Loucy (cell line): ENCODE data around the gene HSPA12A.
A peak's percentile ranks its signal among the peaks of the same experiment; 100 is the strongest.

Experiments
- H2AFZ ChIP-seq: fragments of 200-600 bp; sonication (generic); 2 replicates; pipeline ENCODE4 v1.6.0; 2016; ENCODE audit warnings: antibody characterized with exemption, mild to moderate bottlenecking, low read length, moderate library complexity
- H3F3A ChIP-seq: fragments of 200-600 bp; 2 replicates; pipeline ENCODE4 v1.6.0; 2016; ENCODE audit warnings: antibody characterized with exemption, low read depth, mild to moderate bottlenecking
- H3K27me3 ChIP-seq: fragments of 200-600 bp; sonication (generic); 2 replicates; pipeline ENCODE4 v1.6.1; 2014; ENCODE audit warnings: low read length, mild to moderate bottlenecking; ENCODE audit not compliant: insufficient read depth, poor library complexity, severe bottlenecking
- H3K36me3 ChIP-seq: fragments of 200-600 bp; sonication (generic); 2 replicates; pipeline ENCODE4 v1.6.1; 2016; ENCODE audit warnings: low read length; ENCODE audit not compliant: insufficient read depth
- H3K4me1 ChIP-seq: fragments of 200-600 bp; sonication (generic); 2 replicates; pipeline ENCODE4 v1.5.1; 2014; ENCODE audit warnings: low read length, mild to moderate bottlenecking; ENCODE audit not compliant: insufficient read depth, poor library complexity, severe bottlenecking
- H3K4me2 ChIP-seq: fragments of 200-600 bp; sonication (generic); 2 replicates; pipeline ENCODE4 v1.6.0; 2014; ENCODE audit warnings: antibody characterized with exemption, low read length, low read depth, mild to moderate bottlenecking; ENCODE audit not compliant: poor library complexity, severe bottlenecking
- H3K4me3 ChIP-seq: fragments of 200-600 bp; sonication (generic); 2 replicates; pipeline ENCODE4 v1.5.1; 2014; ENCODE audit warnings: low read length, mild to moderate bottlenecking, mixed read lengths; ENCODE audit not compliant: poor library complexity, severe bottlenecking
- H3K79me2 ChIP-seq: fragments of 200-600 bp; sonication (generic); 2 replicates; pipeline ENCODE4 v1.6.1; 2014; ENCODE audit warnings: low read length; ENCODE audit not compliant: insufficient read depth
- H3K9ac ChIP-seq: fragments of 200-600 bp; sonication (generic); 2 replicates; pipeline ENCODE4 v1.6.0; 2014; ENCODE audit warnings: mild to moderate bottlenecking, low read depth, low read length, moderate library complexity; ENCODE audit not compliant: poor library complexity, severe bottlenecking
- H3K9me2 ChIP-seq: fragments of 200-600 bp; sonication (generic); replicated peaks from 2 replicates; pipeline ENCODE4 v1.6.1; 2016; ENCODE audit warnings: low read depth, low read length, mixed read lengths
- H3K9me3 ChIP-seq: fragments of 200-600 bp; sonication (generic); 2 replicates; pipeline ENCODE4 v1.6.1; 2014; ENCODE audit warnings: mild to moderate bottlenecking, antibody characterized with exemption, low read length, low read depth; ENCODE audit not compliant: insufficient read depth
- H4K20me1 ChIP-seq: fragments of 200-600 bp; sonication (generic); 2 replicates; pipeline ENCODE4 v1.6.0; 2014; ENCODE audit warnings: antibody characterized with exemption, low read length, mild to moderate bottlenecking; ENCODE audit not compliant: insufficient read depth, poor library complexity, severe bottlenecking
- CTCF ChIP-seq: fragments of 200-600 bp; sonication (generic); conservative IDR thresholded peaks from 2 replicates; pipeline ENCODE4 v1.5.1; 2014; ENCODE audit warnings: mild to moderate bottlenecking, antibody characterized with exemption, low read length
- EZH2phosphoT487 ChIP-seq: fragments of 200-600 bp; IDR thresholded peaks from 2 replicates; pipeline ENCODE4 v1.6.1; 2018; ENCODE audit warnings: antibody characterized with exemption, mild to moderate bottlenecking, moderate library complexity, borderline replicate concordance

HSPA12A gene

GRCh38 chr10:116770281-116770680, 27.9 kb upstream of the HSPA12A start:
- Histone ChIP-seq H3K9ac (no peak overlapping the region), H3K4me3 (no peak overlapping the region), H3K79me2 (no peaks in the 10 kb centered on the region), H4K20me1 (no peaks in the 10 kb centered on the region), H3F3A (no peaks in the 10 kb centered on the region), H3K4me1 (peaks cover 15% of the 10 kb centered on the region), H2AFZ (peak overlapping the region; percentile 33; the same call in 1 of the 2 replicates), H3K4me2 (peak overlapping the region; percentile 29), H3K9me2 (no peaks in the 10 kb centered on the region), H3K9me3 (no peaks in the 10 kb centered on the region), H3K36me3 (no peaks in the 10 kb centered on the region), H3K27me3 (no peaks in the 10 kb centered on the region)
- TF ChIP-seq EZH2phosphoT487 (no peak), CTCF (no peak)

GRCh38 chr10:116769791-116770190, 27.4 kb upstream of the HSPA12A start:
- no peak for TF ChIP-seq CTCF
- TF ChIP-seq EZH2phosphoT487 = no peak
- Histone ChIP-seq H3K9ac (no peak overlapping the region), H3F3A (no peaks in the 10 kb centered on the region), H4K20me1 (no peaks in the 10 kb centered on the region), H3K9me3 (no peaks in the 10 kb centered on the region), H3K9me2 (no peaks in the 10 kb centered on the region), H3K79me2 (no peaks in the 10 kb centered on the region), H2AFZ (no peak overlapping the region), H3K4me2 (peak overlapping the region; percentile 29), H3K27me3 (no peaks in the 10 kb centered on the region), H3K4me1 (peaks cover 15% of the 10 kb centered on the region), H3K4me3 (no peak overlapping the region), H3K36me3 (no peaks in the 10 kb centered on the region)

DNA sequence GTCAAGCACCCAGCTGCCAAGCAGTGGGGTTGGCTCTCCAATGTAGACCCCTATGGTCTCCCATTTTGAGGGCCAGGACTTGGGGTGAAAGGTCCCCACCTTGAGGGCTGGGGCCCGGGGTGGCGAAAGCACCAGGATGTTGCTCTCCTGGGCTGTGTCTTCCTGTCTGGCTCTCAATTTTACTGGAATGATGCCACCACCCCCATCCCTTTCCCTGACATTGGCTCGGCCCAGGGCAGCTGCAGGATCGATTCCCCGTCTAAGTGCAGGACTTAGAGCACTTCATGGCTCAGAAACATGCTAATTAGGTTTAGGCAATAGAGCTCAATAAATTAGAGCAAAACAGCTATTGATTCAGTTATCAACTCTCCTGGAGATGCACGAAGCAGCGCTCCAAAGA, 27.0 kb upstream of the HSPA12A start:
- Histone ChIP-seq H3K9me3 (no peaks in the 10 kb centered on the region), H3K9ac (no peak overlapping the region), H3K79me2 (no peaks in the 10 kb centered on the region), H3F3A (no peaks in the 10 kb centered on the region), H4K20me1 (no peaks in the 10 kb centered on the region), H3K27me3 (no peaks in the 10 kb centered on the region), H2AFZ (no peak overlapping the region), H3K4me2 (no peak overlapping the region), H3K9me2 (no peaks in the 10 kb centered on the region), H3K4me1 (peaks cover 15% of the 10 kb centered on the region), H3K4me3 (no peak overlapping the region), H3K36me3 (no peaks in the 10 kb centered on the region)
- TF ChIP-seq EZH2phosphoT487 = no peak
- TF ChIP-seq CTCF = no peak
